Esophagus squamous epithelium (tissue), 4 donors: Measurements from ENCODE around the gene ABCC2.

Experiments used
- CTCF ChIP-seq, 6 experiments: fragments of 450-650 bp in 4 of 6; fragments of 200-600 bp in 2 of 6; sonication (generic) in 2 of 6; IDR thresholded peaks; one replicate each; pipeline ENCODE4 v1.5.1; 2016 to 2019; ENCODE audit warnings: antibody characterized with exemption in 6 of 6, mild to moderate bottlenecking in 4 of 6, moderate library complexity in 4 of 6
- POLR2A ChIP-seq, 4 donors: fragments of 450-650 bp; IDR thresholded peaks; one replicate each; pipeline ENCODE4 v1.6.1; 2017; ENCODE audit warnings: antibody characterized with exemption in 4 of 4, mild to moderate bottlenecking in 4 of 4, moderate library complexity in 3 of 4

GRCh38 chr10:99881371-99881770 lies 98.9 kb downstream of the ABCC2 start:
- TF ChIP-seq POLR2A (IDR thresholded peaks at IDR 0.05) (no peak), CTCF (IDR thresholded peaks at IDR 0.05) (no peak)
